GM21423 (cell line): Measurements from ENCODE around the gene TMEM131L.

Experiments
- ATAC-seq: cut with Tn5 transposase; IDR thresholded peaks from one replicate; pipeline ENCODE4 v1.9.1; 2021; ENCODE audit warnings: mild to moderate bottlenecking, moderate library complexity; ENCODE audit not compliant: unreplicated experiment

The TMEM131L gene

DNA sequence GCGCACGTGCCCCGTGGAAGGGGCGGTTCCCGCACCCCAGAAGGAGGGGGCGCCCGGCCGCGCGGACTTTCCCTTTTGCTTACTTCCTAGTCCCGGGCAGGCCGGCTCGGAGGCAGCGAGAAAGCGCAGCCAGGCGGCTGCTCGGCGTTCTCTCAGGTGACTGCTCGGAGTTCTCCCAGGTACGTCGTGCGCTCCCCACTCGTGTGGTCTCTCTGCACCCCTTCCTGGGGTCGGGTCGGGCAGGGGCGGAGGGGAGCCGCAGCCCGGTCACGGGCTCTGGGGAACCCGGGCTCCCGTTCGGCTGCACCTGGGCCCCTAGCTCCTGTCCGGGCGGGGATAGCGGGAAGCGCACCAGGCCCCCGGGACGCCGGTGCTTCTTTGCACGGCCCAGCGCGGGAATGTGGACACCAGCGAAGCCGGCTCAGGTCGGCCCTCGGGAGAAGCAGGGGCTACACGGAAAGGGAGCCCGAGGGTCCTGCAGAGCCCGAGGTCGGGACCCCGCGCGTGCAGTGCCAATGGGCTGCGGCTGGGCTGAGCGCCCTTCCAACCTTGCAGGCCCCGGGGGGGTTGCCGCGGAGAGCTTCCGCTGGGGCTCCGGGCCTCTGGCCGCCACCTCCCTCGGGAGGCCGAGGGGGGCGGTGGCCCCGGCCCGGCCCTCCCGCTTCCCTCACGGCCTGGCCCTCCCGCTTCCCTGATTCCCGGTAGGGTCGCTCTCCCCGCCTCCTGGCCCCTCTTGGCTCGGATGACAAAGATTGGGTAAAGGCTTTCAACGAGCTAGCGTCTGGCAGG, 218.2 kb downstream of the TMEM131L start, which contains the start of gene TLR2:
Gene TLR2 (plus strand): TSS at position 99 of the 789 bp plus-strand sequence. CDS start 18,628 bp downstream, outside the sequence.
- peak; percentile 91 for ATAC-seq

DNA sequence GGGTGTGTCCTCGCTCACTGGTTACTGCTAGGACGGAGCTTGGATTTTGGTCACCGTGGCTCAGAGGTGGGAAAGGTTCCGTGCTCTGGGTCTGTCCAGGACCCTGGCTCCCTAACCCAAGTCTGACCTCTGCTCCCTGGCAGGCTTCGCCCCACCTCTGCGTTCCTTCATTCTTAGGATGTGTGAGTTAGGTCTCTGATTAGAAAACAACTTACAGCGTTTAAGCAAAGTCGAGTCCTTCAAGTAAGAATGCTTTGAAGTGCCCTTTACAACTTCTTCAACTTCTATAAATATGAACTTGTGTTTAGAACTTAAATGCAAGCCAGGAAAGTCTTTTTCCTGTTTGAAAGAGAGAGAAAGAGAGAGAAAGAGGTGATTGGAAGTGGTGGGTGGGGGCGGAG, 218.8 kb downstream of the TMEM131L start:
- ATAC-seq = peak; percentile 24
